GM19468 (cell line): ENCODE data around the gene GMDS.
"Not testable (repeated sequence)": the region's sequence is repeated elsewhere in the genome, so short reads cannot be mapped to it uniquely, and the experiment has no call there.

Source experiments
- ATAC-seq: cut with Tn5 transposase; IDR thresholded peaks from one replicate; pipeline ENCODE4 v1.9.1; 2021; ENCODE audit warnings: mild to moderate bottlenecking, moderate library complexity, moderate number of reproducible peaks; ENCODE audit not compliant: unreplicated experiment; ENCODE audit errors: extremely low read depth

The GMDS gene

DNA sequence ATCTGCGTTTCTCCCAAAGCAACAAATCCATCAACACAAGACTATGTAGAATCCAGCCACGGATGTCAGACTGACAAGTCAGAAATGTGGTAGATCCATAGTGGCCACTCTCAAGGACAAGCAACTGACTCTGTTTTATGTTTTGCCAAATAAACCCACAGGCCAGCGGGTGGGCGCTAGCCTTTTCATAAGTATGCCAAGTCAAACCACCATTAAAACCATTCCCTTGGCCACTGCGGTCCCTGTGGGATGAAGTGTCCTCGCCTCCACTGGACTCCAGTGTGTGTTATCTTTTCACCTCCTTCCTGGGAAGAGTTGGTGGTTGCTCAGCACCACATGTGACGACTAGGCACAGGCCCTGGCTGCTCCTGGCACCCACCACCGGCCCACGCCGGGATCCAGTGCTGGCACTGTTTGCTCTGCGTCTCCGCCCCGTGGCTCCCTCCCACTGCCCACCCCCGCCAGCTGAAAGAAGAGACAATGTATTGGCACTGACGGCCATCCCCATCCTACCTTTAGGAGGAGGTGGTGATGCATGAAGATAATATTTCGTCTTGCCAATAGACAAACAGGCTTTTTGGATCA lies 532.3 kb downstream of the GMDS start:
- no peak for ATAC-seq

DNA sequence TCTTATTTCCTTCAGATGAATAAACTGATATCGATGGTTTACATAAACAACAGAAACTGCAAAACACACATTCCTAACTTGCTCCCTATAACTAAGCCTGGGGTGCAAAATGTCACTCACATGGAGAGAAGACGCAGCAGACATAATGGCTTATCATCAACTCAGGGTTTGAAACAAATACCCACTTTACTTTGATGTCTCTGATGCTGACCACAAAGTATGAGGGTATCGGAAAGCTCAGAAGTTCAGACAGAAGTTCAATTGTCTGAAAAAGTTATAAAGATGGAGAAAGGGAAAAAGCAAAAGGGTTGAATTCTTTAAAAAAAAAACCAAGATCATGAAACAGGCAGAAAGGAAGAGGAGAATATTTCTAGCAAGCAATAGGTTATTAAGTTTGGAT lies 533.0 kb downstream of the GMDS start:
- no peak for ATAC-seq

DNA sequence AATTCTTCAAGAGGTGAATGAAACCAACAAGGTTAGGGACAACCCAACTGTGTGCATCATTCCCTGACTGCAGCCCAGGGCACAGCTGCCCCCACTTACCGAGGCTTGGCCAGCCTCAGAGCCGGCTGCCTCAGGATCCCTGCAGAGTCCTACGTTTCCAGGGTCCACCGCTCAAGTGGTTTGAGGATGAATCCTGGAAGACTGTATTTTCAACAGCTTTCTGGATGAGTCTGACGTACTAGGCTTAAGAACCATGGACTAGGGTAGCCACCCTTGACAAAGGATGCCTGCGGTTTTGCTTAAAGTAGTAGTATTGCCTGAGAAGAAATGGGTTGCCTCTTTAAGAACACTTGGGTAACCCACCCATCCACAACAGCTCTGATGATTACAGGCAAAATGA lies 534.3 kb downstream of the GMDS start:
- ATAC-seq, result no peak

DNA sequence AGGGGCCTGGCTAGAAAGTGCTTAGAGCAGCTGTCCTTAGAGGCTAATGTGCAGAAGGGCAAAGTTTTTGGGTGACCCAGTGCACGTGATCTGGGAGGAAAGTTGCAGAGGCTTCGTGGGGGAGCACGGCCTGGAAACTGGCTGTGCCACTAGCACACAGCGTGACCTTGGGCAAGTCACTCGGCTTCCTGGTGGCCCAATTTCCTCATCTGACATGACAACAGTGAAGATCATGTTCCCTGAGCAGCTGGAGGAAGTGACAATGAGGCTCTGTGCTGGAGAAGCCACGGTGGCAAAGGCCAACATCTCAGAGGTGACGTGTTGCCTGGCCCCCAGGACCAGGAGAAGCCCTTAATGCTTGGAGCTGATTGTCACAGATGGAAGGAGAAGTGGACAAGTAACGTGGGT lies 536.2 kb downstream of the GMDS start:
- no peak for ATAC-seq

DNA sequence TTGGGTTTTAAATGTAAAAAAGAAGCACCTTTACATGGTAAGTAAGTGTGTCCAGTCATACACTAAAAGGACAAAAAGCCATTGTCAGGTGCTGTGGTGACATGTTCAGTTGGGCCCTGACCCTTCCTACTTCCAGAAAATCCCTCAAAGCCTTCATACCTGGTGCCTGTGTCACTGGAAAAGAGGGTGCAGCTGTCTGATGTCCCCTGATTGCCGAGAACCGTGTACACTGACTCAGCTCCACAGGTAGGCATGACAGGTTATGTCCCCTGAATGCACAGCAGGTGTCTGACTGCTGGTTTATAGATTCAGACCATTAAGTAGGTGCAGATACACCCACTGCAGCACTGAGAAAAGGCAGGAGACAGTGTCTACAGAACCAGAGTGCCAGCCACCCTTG lies 536.6 kb downstream of the GMDS start:
- no peak for ATAC-seq

DNA sequence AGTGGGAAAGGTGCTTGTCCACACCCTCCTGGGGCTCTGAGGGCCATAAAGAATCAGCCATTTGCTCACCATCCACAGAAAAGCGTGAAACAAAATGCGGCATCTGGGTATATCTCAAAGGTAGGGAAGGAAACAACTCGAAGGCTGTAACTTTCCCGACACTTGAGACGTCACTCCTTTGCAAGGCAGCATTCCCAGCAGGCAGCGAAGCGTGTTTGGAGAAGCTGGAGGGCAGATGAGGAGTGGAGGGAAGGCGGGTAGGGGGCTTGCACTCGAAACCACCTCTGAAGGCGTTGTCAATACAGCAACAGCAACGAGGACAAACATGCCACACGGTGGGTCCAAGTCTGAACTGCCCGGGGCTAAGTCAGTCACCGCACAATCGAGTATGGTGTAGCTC lies 537.3 kb downstream of the GMDS start:
- ATAC-seq, result no peak

DNA sequence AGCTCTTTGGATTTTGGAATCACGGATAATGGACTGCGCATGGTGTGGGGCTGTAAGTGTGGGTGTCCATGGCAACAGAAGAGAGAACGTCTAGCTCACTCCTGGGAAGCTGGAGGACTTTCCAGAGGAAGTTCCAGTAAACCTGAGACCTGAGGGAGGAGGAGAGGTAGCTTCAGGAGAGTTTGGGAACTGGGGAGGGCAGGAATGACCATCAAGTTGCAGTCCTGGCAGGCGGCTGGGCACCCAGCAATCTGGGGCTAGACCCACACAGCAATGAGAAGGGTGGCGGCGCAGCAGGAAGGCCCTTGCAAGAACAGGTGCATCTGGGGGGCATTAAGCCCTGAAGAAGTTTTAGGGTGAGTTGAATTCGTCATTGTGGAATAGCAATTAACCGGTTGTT lies 539.8 kb downstream of the GMDS start:
- ATAC-seq, result no peak

DNA sequence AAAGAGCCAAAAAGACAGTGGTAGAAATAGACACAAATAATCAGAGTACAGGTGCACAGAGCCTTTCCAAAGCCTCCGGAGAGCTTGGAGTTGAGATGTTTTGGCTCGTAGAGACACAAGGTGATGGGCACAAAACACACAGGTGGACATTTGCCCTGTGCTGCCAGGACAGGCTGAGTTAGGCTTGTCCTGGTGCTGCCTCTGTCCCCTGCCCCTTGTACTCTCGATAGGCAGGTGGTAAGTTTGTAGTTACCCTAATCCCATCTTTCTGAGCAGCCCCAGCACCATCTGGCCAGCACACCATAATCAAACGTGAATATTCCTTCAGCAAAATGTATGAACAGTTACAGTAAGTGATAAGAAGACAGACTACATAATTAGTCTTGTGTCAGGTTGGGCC lies 540.2 kb downstream of the GMDS start:
- ATAC-seq, result no peak

DNA sequence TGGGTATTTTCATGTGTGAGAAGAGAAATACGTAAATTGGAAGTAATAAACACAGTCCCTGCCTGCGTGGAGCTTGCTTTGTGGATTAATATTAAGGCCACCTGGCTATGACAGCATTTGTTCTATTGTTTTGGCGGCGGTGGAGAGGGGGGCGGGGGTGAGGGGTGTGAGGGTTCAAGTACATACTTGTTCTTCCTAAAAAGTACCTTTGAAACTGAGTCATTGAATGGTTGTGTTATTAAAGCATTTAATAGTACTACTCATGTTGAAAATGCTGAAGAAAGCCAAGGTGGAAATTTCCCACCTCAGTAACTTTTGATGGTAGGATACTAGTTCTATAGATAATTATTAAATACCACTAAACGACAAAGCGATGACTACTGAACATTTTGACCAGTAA lies 540.7 kb downstream of the GMDS start:
- ATAC-seq, result no peak

DNA sequence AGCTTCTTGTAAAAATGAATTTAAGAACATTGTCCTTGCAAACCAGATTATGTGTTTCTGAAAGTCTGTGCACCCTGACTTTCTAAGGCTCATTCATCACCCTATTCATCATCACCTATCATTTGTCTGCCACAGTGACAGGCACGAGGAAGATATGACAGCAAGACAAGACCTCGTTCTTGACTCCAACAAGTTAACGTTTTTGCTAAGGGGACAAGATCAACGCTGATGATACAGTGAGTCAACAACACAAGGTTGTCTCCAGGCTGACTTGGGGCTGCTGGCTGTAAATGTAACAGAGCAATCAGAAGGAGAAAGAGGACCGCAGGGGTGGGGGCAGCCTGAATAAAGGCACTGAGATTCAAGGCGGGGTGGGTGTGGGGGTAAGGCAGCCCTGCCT lies 541.5 kb downstream of the GMDS start:
- ATAC-seq, result no peak

DNA sequence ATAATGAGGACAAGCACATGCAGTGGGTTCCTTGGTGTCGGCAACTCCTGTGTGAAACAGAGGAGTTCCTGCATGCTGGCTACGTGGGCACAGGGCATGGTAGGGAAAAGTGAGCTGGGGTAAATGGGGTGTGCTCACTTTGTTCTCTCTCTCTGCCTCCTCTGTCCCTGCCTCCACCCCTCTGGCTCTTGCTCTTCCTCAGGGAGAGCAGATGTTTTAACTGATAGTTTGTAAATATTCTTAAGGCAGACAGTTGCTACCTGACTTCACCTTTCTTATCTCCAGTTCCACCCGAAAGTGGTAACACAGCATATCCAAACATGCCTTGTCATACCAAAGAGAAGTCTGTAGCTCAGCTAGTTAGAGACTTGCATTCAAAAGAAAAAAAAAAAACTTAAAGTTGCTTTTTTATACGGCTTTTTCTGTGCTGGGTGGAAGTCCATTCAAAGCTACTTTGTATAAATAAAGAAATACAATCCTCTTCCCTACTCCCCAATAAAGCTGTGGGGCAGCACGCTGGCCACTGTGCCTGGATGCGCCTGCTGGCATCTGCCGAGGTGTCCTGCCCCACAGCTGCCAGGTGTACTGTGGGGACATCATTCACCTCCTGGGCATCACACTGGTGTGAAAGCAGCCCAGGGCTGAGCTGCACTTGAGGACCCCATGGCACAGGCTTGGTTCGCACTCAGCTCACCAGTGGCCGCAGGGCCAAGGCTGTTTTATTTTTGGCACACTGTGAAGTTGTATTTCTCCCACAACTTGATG lies 542.1 kb downstream of the GMDS start:
- ATAC-seq, result no peak

DNA sequence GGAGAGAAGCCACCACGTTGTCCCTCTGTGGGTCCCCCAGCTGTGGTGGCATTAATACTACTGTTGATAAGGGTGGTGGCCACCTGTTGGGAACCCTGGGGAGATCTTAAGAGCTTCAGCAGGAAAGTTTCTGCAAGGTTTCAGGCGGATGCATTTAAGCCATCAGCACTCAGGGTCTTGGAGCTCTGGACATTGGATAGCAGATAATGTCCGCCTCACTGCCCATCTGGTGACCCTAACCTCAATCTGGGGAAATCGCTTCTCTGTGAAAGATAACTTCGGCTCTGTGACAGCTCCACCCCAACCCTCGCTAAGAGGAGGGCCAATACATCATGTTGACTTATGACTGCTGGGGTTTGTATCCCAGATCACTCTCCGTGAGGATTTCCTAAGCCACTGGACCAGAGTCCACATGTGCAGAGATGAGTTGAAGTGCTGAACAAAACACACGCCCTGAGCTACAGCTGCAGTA lies 542.8 kb downstream of the GMDS start:
- no peak for ATAC-seq

DNA sequence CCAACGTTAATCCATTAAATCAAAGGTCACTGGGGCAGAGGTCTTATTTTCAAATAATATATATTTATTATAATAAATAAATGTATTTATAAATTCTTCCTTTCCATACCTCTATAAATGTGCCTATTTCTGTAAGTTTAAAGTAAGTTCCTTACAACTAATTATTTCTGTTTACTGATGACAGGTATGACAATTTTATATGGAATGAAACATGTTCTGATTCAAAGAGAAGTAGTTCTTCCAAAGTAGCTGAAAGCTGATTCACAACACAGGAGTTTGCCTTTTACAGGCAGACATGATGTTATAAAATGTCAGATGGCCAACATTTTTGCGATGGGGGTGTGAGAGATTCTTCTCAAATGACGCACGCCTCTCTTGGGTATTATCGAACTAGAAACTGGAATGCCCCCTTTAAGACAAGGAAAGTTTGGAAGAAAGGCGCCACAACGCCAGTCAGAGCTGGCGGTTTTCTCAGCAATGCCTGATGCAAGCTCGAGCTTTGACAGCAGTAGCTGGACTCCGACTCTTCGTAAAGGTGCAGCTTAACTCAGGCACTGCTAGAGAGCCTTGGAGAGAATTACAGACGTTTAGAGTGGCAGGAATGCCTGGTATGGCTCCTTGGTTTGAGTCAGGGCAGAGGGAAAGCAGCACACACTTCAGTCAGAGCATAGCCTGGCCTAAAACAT lies 543.6 kb downstream of the GMDS start:
- ATAC-seq, result no peak

DNA sequence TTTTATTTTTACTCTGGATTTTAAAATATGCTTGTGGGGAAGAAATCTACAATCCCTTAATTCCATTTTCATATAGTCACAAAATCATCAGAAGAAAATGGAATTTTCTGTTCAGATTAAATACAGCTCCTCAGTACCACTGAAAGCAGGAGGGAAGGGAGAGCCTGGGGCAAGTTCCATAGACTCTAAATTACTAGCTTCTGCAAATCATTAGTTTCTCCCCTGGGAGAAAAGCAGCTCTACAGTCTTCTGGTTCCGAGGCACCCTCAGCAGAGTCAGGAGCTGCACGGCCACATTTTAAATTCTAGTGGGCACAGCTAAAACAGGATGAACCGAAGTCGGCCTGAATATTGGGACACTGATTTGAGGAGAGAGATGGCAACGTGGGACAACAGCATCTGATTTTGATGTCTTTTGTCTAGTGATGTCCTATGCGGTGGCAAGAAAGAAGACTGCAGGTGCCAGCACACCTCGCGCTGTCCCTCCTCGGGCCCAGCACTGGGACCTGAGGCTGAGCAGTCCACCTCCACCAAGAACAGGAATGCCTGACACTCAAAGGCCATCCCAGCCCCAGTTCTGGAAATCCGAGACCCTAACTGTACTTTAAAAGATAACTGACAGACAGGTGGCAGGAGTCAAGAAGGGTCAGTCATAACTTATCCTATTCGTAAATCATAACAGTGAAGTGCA lies 545.0 kb downstream of the GMDS start:
- no peak for ATAC-seq

DNA sequence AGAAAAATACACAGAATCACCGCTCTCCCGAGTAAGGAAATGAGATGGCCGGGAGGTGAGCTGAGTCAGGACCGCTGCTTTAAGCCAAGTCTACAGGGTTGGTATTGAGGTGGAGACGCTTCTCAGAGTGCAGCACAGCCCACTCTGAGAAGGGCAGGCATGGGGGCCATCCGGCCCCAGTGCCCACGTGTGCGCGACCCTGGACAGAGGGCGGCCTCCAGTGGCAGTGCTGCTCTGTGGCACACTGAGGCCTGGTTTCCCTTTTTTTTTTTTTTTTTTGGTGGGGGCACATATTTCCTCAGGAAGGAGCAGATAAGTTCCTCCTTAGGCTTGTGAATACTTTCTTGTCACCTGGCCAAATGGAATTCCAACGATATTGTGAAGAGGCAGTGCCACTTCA lies 546.9 kb downstream of the GMDS start:
- ATAC-seq, result no peak

DNA sequence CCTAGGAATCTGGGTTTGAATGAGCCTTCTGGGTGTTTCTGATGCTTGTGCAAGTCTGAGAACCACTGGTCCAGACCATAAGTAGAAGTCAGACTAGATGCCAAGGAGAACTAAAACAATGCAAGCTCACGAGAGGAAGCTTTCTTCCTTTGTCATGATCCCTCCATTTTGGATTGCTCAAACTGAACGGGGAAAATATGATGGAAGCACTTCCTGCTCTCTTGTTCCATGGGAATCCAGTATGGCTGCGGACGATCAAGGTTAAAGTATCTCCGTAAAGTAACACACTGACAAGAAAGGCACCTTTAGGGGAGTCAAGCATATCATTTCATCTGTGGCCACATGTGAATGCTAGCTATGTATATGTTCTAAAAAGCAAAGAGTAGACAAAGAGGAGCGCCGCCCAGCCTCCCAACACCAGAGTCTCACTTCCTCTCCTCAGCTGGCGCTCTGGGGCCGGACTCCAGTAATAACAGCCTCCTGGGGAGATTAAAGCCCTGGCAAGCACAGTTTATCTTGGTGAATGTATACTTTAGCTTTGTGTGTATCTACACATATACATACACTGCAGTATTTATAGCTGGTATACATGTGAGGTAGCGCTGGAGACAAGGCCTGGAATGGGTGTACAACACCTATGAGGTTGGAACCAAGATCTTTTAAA lies 547.6 kb downstream of the GMDS start:
- ATAC-seq, result no peak

DNA sequence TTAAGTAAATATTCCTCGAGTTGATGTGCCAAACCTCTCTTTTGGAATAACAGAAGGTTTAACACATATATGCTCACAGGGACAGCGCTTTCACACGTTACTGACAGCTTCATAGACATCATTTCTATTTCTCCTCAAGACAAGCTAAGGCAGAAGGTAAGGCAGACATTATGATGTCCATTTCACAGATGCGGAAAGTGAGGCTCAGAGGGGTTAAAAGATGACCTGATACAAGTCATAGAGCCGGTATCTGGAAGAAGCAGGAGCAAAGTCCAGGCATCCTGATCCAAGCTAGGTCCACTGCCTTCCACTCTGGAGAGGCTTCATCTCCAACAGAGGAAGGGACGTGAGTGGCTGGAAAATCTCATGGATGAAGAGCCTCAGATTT lies 548.9 kb downstream of the GMDS start:
- no peak for ATAC-seq

DNA sequence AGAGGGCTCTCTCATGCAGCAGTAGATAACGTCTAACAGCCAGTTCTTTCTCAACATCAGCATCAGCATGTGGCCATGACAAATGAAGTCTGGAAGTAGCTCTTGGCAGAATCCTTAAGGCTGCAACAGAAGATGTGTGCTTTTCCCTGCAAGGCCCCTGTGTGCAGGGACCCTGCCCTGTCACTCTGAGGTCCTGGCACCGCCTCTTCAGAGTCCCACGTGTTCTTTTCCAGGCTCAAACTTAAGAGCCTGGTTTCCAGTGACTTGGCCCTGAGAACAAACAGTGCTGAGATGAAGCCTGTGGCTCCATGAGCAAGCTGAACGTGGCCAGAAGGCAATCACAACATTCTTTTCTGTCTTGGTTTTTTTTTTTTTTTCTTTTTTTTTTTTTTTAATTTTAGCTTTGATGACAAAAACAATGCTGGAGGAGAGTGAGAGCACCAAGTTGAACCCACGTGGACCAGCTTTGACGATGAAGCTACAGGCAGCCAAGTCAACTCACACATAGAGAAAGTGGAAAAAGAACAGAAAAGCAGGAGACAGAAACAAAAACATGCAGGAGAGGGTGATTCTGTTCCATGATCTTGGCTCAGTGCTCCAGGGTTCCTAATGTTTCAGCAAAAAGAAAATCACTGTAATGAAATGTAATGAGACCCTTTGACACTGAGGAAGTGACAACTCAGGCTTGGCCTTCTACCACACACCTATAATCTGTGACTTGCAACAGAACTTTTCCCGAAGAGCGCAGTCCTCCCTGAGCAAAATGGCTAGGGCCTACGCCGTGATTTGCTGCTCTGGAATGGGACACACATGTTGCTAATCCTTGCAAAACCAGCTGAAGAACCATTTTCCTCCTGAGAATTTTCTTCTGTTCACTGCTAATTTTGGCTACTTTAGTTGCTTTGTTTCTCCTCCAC lies 549.6 kb downstream of the GMDS start:
- no peak for ATAC-seq

DNA sequence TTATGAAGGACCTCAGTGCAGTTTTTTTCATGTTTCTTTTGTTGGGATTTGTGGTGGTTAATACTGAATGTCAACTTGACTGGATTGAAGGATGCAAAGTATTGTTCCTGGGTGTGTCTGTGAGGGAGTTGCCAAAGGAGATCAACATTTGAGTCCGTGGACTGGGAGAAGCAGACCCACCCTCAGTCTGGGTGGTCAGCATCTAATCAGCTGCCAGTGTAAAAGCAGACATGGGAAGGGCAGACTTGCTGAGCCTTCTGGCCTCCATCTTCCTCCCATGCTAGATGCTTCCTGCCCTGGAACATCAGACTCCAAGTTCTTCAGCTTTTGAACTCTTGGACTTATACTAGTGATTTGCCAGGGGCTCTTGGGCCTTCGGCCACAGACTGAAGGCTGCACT lies 553.6 kb downstream of the GMDS start:
- not testable (repeated sequence) for ATAC-seq
